Stimulated activated CD4-positive, alpha-beta T cell treated with anti-CD3 and anti-CD28 coated beads, Interleukin-1b, Interleukin-23, amount 100 ng/mL, for 48 hours (primary cell): ENCODE results near the gene RAN.
"Not testable (repeated sequence)": the region's sequence is repeated elsewhere in the genome, so short reads cannot be mapped to it uniquely, and the experiment has no call there.

Experiments
- DNase-seq: peaks from one replicate; pipeline ENCODE4 v3.0.0-alpha.2; 2020

Gene RAN

DNA sequence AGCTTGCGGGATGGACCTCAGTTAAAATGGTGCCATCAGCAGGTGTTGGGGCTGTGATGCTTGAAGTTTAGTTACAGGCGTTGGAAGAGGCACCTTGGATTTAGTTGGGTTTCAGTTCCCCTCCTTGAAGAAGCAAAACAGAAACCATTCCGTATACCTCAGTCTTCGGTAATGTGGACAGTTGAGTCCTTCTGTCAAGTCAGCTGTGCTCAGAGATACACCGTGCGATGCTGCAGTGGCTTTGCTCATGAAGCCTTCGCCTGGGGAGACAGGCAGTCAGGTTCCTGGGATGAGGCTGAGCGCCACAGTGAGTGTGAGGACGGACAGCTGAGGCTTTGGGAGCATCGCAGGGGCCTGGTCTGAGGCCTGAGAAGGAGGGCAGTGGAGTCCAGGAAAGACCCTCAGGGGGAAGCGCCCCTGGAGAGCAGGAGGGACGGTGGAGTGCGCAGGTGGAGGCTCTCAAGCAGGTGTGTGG lies 7.4 kb downstream of the RAN start:
- no peak for DNase-seq

DNA sequence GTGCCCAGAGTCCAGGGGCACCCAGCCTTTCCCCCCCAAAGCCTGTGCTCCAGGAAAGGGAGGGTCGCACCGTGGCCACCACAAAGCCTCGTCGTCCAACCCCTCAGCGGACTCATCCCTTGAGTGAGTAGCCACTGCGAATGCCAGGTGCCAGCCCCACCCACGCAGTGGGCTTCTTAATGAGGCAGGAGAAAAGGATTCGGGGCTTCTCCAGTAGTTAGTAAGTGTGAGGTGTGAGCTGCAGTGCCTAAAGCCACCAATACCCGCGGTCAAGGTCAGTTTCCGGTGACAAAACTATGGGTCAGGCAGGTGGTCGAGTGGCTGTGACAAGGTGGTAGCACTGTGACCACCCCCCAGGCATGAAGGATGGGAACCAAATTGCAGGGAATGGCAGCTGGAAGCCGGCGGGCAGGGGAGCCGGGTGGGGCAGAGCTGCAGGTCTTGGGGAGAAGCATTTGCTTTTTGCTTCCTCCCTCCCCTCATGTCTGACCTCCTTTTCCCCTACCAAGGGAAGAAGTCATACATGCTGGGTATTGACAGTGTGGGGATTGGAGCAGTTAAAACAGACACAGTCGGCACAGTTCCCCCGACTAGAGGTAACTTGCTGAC lies 8.0 kb downstream of the RAN start:
- DNase-seq, result no peak

GRCh38 chr12:130880411-130880885 lies 8.6 kb downstream of the RAN start:
- DNase-seq, result no peak

- DNase-seq, result no peak
Measured at GRCh38 chr12:130881046-130881445, 9.2 kb downstream of the RAN start.

GRCh38 chr12:130881548-130881947 lies 9.7 kb downstream of the RAN start:
- no peak for DNase-seq

GRCh38 chr12:130887190-130887589 lies 15.3 kb downstream of the RAN start:
- not testable (repeated sequence) for DNase-seq

DNA sequence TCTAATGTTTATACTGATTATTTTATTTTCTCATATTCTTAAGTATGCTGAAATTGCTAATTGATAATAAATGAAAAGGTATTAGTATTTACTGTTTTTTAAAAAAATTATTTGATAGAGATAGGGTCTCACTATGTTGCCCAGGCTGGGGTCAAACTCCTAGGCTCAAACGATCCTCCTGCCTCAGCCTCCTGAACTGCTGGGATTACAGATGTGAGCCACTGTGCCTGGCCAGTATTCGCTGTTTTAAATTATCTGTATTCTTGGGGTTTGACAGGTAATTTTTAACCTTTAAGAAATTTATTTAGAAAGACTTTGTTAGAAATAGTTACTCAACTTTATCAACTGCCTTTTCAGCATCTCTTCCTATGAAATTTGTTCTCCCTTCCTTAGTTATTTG lies 32.2 kb downstream of the RAN start:
- no peak for DNase-seq

- not testable (repeated sequence) for DNase-seq
Measured at GRCh38 chr12:130904936-130905455, 33.1 kb downstream of the RAN start.

- DNase-seq, result no peak
Measured at GRCh38 chr12:130909111-130909510, 37.2 kb downstream of the RAN start.

- no peak for DNase-seq
Measured at GRCh38 chr12:130911193-130911592, 39.3 kb downstream of the RAN start.

GRCh38 chr12:130911933-130912332 lies 40.1 kb downstream of the RAN start:
- DNase-seq, result no peak

DNA sequence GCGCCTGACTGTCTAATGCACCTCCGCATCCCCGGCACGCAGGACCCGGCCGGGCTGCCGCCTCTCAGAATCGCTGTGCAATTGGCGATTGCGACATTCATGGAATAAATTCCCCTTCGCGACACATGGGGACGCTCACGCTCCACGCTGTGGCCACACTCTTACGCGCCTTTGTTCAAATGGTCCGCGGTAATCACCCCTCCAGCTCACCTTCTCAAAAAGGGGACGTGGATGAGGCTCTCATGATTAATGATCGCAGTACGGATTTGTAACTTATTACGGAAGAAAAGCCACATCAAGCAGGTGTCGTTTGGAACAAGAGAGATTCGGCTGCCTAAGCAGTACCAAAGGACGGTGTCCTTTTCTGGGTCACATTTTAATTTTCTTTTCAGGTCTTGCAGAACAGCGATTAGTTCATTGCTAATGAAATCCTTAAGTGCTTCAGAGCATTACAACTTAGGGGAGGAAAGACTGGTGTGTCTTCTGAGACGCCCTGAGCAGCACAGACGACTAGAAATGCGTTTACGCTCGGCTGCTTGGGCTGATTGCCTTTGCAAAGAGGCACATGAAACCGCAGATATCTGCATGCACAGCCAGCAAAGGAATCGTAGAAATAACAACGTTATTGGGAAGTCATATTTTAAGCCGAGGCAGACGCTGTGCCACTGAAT lies 44.5 kb downstream of the RAN start:
- DNase-seq, result peak; percentile 22

GRCh38 chr12:130917607-130918006 lies 45.7 kb downstream of the RAN start:
- DNase-seq, result no peak

GRCh38 chr12:130919086-130919485 lies 47.2 kb downstream of the RAN start:
- no peak for DNase-seq

DNA sequence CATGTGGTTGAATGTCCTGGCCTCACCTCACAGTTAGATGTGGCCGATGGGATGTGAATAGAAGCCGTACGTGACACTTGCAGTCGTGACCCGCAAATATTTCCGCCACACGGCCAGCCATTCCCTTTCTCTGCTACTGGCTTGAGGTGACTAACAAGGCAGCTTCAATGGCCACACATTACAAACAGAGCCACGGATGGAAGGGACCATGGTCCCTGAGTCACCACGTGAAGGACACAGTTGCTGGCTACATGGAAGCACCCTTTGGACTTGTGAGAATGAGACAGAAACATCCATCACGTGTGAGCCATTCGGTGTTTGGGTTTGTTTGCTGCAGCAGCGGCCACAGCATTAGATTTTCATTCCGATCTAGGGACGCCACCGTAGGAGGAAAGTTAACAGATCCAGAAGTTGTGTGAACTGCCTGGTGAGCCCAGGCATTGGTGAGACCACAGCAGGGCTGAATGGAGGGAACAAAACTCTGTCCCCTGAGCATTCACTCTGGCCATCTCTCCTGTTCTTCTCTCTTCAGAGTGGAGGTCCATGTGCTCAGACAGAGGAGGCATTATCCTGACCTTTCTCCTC lies 48.3 kb downstream of the RAN start:
- DNase-seq, result no peak

GRCh38 chr12:130920723-130921381 lies 49.0 kb downstream of the RAN start:
- DNase-seq, result no peak

- DNase-seq, result no peak
Measured at GRCh38 chr12:130922511-130922953, 50.7 kb downstream of the RAN start.

GRCh38 chr12:130924966-130925665 lies 53.2 kb downstream of the RAN start:
- no peak for DNase-seq

- no peak for DNase-seq
Measured at GRCh38 chr12:130925666-130926015, 53.8 kb downstream of the RAN start.
